DLD1 (cell line): ENCODE measurements around the gene WNT1.

ENCODE experiments used
- in situ Hi-C: cut with HindIII; loops from 2 replicates; pipeline ENCODE4 v1.10.0; 2017; ENCODE audit warnings: low sequenced_read_pairs

Gene WNT1

DNA sequence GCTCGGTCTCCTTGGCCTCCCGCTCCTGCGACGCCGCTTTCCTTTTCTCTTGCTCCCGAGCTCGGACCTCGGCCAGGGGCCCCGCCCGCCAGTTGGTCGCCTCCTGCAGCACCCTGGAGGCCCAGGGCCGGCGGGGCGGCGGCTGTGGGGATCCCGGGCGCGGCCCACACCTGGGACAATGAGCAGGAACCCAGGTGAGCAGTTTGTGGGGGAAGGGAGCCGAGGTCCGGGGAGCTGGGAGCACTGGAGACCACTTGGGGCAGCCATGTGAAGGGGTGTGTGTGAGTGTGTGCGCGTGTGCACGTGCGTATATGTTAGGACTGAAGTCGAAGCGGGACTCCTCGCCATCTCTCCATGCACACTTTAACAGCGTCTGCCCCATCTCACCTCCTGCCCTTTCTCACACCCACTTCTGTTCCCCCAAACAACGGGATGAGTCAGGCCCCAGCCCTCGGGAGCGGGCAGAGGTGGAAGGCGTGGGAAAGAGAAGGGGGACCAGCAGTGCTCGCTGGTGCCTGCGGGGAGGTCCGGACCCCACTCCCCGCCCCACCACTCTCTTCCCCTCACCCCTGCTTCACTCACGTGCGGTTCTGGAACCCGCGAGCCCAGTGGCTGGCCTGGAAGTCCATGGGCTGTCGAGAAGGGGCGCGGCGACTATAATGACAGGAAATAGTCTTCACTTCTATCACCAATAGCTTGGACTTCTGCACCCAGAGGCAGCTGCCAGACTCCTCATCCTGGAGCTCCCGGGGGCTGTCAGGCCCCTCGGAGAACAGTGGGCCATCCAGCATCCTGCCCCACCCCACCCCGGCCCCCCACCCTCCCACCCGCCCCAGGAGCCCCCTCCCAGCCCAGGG, 20.6 kb downstream of the WNT1 start:
- in situ Hi-C loops, result no loop called here

DNA sequence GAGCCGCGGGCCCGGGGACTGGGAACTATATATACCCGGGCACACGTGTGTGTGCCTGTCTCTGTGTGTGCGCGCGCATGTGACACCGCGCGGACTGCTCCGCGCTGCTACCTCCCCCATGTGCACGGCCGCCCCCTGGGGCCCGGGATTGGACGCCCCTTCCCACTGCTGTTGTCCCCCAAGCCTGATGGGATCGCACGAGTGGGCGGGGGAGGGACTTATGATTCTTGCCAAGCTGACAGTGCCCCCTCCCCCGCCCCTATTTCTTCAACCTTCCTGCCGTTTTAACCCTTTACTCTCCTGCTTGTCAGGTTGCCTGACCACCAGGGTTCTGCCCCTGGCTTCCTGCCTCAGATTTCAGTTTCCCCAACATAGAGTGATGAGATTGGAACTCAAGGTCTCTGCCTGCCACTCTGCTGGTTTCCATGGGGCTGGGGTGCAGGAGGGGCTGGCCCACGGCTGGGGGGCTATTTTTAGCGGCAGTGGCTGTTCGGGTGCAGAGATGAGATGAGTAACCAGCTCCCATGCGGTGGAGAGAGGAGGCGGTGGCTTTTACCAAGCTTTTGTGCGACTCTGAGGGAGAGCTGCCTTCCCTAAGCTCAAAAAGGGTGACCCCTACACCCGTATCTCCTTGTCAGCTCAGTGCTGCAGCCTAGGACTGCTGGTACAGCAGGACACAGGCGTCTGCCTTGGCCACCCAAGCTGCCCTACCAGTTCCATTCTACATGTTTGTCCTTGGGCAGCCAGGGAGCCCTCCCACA, 21.4 kb downstream of the WNT1 start, which contains the start of gene DDN:
Gene DDN (minus strand): TSS at position 5 of the 761 bp plus-strand sequence. CDS start 88 bp downstream, outside the sequence.
- in situ Hi-C loops, result no loop called here

DNA sequence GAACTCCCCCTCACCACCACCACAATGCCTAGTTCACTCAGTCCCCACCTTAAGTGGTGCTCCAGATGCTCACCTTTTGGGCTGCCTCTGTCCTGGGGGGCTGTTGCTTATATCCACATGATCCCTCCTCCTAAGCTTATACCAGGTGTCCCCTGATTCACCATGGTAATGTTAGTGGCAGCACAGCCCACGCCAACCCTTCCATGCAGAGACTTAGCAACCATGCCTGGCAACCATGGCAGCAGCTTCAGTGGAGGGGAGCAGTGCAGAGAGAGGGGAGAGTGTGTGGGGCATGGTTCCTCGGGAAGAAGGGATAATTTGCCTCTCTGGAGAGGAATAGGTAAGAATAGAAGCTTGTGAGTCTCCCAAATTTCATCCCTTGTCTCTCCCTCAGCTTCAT, 22.2 kb downstream of the WNT1 start:
- in situ Hi-C loops, result no loop called here

DNA sequence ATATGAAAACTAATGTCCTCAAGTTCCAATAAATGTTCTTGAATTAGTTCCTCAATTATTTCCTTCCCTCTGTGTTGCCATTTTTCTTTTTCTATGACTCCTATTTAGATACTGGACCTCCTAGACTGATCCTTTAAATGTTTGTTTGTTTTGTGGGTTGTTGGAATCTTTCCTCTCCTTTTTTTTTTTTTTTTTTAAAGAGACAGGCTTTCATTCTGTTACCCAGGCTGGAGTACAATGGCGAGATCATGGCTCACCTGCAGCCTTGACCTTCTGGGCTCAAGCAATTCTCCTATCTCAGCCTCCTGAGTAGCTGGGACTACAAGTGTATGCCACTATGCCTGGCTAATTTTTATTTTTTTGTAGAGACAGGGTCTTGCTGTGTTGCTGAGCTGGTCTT, 30.8 kb downstream of the WNT1 start:
- in situ Hi-C loops, result no loop called here

DNA sequence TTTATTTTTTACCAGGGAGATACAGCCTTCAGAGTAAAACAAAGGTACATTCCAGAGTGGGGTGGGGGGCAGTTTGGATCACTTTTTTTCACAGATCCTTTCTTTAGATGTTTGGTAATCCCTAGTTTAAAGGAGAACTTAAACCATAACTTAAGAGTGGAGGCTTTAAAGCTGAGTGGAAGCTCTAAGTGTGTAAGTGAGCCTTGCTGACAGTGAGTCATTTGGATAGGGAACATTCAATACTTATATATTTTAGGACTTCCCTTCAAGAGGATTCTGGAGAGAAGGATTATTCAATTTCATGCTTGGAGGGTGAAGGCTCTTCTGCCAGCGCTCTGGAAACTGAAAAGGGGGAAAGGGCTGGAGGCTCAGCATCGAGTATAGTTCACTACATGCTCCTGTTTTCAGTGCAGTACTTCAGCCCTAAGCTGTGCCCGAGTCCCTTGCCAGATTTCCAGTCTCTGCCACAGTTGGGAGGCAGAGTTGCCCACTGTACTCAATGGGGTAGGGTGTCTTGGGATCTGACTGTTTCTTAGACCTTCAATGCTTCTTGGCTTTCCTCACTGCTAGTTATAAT, 32.1 kb downstream of the WNT1 start:
- in situ Hi-C loops, result no loop called here

DNA sequence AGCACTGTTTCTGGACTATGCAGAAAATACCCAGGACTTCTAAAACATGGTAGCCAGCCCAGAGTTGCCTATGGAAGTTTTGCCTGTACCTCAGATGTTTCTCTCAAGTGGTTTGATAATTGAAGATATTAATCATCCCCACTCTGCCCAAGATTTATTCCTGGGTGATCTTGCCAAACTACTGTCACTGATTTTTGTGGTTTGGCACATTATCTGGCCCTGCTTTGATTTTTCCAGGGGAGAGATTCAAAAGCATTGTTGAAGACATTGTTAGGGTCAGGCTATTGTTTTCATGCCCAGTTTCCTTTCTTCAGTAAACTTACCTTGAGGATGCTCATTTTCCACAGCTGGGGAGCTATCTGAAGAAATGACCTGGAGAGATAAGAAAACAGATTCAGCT, 34.6 kb downstream of the WNT1 start:
- in situ Hi-C loops, result no loop called here

DNA sequence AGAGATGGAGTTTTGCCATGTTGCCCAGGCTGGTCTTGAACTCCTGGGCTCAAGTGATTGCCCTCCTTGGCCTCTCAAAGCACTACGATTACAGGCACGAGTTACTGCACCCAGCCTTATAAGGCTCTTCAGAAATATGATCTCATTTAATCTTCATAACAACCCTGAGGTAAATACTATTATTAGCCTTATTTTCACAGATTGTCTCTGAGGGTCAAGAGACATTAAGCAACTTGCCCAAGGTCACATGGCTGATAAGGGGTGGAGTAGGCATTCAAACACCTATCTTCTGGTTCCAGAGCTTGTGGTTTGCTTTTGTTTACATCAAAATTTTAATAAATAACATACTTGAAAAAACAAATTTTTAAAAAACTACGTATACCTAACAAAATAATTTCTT, 35.3 kb downstream of the WNT1 start:
- in situ Hi-C loops, result no loop called here

DNA sequence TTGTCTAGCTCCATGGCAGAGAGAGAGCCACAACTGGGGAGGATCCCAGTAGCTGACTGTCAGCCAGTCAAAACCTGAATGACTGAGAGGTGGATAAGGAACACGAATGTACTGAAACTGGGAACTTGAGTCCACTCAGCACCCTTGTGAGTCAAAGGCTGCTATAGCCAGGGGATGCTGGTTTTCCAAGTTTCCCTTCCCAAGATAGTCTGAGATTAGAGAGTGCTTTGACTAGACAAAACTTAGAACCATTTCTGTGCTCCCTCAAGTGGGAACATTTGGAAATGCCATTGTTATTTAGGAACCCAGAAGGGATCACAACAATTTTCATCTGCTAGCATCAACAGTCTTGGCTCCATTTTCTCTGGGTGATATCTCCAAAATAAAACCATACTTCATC, 36.4 kb downstream of the WNT1 start:
- in situ Hi-C loops, result no loop called here

DNA sequence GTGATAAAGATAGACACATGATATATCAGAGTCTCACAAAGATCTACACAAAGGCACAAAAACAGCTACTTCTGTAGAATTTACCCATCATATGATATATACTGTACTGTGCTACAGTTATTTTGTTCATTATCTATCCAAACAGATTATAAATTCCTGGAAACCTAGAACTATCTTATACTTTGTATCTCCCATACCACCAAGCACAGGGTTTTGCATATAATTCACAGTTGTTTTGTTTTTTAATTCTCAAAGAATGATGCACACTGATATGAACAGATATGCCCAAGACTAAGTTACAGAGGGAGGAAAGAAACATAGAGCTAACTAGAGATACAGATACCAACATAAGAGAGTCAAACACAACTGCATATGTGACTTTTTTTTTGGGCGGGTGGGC, 37.1 kb downstream of the WNT1 start:
- in situ Hi-C loops, result no loop called here

DNA sequence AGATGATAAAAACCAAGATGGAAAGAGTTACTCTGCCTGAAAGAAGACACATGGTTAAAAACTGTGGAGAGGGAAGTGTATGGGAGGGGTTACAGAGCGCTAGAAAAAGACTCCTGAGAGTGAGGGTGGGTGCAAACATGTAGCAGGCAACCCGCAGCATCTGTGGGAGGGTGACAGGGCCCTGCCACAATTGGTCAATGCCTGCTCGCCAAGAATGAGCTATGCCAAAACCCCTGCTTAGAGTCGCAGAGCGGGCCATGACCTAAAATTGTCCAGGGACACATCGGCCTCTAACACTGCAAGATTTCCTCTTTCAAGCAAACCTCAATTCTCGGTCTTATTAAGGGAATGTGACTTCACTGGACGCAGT, 39.8 kb downstream of the WNT1 start:
- in situ Hi-C loops, result no loop called here

DNA sequence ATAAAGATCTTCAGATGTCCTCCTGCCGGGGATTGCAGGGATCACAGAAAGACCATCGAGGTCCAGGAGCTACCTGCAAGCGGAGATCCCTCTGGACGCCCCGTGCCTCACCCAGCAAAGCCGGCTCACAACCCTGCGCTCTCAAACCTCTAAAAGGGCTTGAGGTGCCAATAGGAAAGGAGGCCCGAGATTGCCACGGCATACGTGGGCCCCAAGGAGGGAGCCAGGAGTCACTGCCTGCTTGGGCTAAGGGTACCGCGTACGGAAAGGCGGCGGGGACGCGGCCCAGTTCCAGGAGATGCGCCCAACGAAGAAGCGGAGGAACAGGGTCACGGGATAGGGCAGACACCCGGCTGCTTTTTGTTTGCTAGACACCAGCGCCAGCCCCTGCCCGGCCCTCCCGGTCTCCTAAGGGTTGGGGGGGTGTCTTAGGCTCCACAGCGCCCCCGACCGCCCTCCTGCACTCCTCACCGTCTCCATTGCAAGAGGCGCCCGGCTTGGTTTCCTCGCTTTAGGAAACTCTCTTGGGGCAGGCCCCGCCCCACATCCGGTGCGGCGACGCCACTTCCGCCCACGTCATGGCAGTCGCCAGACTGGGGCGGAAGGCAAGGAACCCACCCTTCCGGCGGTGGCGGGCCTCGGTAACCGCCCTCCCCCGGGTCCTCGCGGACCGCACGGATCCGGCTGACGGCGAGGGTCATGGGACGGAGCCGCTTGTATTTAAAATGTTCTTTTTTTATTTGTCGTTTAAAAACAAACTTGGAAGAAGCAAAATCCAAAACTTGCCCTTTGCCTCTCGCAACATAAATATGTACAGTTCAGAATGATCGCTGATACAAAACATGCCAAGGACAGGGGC, 40.4 kb downstream of the WNT1 start, which contains the start of gene PRKAG1:
Gene PRKAG1 (minus strand): TSS at position 516 of the 859 bp plus-strand sequence. CDS start 36 bp downstream, at position 480.
- in situ Hi-C loops, result no loop called here

DNA sequence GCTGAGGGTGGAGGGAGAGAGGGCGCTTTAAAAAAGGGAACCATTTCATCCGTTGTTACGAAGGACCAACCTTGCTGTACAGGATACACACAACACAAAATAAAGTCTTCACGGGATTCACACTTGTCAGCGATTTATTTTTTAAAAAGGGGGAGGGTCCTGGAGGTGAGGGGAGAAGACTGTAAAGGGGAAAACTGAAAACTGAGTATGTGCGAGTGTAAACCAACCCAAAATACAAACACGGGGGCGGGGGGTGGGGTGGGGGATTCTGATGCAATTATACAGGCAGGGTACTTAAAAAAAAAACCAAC, 41.0 kb downstream of the WNT1 start:
- in situ Hi-C loops, result no loop called here

DNA sequence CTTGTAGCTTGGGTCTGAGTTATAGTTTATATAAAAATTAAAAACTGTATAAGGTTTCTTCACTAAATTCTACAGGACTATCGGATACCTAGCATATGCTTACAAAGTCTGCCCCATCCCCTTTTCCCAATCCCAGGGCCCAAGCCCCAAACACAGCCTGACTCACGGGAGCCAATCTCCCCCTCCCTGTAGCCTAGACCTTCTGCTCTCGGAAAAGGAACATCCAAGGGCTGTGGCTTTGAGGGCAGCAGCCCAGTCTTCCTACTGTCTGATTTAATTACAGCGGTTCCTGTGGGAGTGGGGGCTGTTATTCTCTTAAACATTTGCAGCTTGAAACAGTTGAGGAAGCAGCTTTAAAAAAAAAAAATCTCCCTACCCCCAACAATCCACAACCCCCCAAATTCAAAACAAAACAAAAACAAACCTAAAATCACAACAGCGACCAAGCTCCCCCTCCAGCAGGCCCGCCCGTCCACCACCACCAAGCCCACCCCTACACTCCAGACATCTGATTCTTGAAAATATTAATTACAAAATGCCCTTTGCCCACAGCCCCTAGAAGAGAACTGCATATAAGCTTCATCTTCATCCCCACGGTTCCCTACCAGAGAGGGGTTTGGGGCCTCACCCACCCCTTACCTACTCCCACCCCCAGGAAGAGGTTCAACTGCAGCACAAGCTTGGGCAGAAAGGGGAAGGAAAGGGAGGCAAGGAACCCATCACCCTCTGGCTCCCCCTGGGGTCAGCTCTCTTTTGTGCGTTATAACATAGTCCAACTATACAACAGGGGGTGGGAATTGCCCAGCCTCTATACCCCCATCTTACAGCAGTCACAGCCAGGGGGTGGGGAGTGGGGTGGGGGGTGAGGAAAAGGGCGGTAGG, 41.6 kb downstream of the WNT1 start:
- in situ Hi-C loops, result no loop called here

DNA sequence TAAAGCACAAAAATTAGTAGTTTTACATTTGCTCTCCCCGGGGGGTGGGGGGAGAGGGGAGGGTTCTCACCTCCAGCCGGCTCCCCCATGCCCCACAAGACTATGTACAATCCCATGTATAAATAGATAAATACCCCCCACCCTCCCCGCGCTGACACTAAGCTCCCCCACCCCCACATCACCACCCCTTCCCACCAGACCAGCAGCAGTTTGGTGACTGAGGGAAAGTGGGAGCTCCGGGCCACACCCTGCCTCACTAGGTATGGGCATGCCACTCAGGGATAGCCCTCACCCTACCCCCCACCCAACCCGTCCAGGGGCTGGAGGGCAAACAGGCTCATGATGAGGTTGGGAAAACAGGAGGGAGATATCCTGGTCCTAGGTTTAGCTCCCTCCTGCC, 42.3 kb downstream of the WNT1 start:
- in situ Hi-C loops, result no loop called here

DNA sequence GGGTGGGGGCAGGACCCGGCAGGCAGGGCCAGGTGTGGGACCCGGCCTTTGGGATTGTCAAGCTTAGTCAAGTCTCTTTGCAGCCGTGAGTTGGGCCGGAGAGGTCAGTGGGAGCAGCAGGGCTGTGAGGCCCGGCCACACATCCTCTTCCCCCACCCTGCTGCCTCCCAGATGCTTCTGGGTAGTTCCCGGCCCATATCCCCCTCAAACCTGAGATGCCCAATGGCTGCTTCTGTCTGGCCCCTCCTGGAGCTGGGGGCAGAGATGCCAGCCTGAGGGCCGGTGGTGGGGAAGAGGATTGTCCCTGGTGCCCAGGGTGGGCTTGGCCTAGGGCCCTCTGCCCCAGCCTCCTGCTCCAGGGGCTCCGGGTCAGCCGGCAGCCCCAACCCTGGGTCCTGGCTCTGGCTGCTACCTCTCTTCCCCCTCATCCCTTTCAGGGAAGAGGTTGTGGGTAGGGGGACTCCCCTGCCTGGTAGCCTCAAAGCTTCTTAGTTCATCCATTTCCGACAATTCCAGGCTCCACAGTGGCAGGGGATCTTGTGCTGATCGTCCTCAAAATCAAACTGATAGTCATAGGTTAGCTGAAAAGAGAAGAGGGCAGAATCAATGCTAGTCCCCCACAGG, 43.3 kb downstream of the WNT1 start:
- in situ Hi-C loops, result no loop called here

DNA sequence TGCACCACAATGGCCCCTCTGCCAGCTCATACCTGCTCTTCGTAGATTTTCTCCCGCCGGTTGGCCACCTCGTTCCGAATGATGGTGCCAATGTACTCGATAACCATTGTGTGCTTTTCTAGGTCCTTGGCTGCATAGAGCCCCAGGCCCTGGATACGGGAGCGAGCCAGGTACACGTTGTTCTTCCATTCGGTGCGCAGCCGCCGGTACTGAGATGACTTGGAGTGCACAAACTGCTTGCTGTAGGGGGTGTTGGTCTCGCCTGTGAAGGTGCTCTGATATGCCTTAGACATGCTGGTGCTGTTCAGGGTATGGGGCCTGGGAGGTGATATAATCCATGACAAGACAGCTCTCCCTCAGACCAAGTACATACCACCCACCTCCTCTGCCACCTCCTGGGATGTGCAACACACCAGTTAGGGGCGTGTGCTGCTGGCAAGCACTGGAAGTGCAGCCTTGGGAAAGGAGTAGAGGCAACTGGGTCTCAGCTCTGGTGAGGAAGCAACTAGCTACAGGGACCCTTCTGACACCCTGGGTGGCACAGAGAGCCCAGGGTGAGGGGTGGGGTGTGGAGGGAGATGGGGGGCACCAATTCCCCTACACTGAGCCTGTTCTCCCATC, 44.5 kb downstream of the WNT1 start:
- in situ Hi-C loops, result no loop called here

DNA sequence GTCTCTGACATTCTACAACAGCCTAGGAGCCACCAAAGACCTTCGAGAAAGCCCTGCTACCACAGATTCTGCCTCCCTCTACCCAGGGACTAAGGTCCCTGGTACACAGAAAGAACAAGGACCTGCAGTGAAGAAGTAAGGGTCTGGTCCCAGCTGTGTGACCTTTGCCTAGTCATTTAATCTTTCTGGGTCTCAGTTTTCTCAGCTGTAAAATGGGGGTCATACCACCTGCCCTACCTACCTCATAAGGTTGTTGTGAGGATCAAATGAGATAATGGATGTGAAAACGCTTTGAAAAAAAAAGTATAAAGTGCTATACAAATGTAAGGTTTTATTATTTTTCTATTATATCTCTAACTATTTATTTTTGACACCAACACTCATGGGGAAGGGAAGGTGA, 45.7 kb downstream of the WNT1 start:
- in situ Hi-C loops, result no loop called here

DNA sequence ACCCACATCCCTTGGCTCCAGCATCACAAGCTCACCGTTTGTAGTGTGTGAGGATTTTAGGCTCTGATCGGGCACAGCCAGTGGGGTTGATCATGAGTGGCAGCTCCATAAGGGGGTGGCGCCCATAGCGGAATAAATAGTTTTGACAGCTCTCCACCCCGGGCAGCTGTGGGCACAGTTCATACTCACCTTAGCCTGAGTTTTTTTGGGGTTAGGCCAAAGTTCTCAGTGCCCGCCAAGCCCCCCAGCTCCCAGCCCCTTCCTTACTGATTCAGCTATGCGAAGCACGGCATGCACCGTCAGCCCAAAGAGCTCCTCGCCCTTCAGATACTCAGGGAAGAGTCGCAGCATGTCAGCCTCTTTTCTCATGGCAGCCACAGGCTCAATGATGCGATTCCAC, 46.4 kb downstream of the WNT1 start:
- in situ Hi-C loops, result no loop called here

DNA sequence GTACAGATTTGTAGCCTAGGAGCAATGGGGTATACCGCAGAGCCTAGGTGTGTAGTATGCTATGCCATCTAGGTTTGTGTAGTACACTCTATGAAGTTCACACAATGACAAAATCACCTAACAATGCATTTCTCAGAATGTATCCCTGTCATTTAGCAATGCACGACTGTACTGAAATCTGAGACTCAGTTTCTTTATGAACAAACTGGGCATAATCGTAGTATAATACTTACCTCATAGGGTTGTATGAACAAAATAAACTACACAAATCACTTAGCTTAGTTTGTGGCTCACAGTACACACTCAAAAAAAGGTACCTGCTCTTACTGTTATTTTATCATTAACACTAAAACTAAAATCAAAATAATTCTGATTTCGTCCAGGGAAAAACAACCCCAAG, 47.3 kb downstream of the WNT1 start:
- in situ Hi-C loops, result no loop called here
